ES-I3 (cell line): ENCODE results near the gene CAPNS1.

Experiments used
- H3K36me3 ChIP-seq: 2 replicates; pipeline ENCODE4 v1.6.1; 2013; ENCODE audit warnings: mild to moderate bottlenecking, low read length, control low read depth, moderate library complexity; ENCODE audit not compliant: insufficient read depth
- H3K4me1 ChIP-seq: 2 replicates; pipeline ENCODE4 v1.6.1; 2013; ENCODE audit warnings: mild to moderate bottlenecking, control low read depth, low read length; ENCODE audit not compliant: insufficient read depth
- H3K9ac ChIP-seq: 2 replicates; pipeline ENCODE4 v1.6.1; 2013; ENCODE audit warnings: low read depth, mild to moderate bottlenecking, low read length, moderate library complexity
- H3K9me3 ChIP-seq: 2 replicates; pipeline ENCODE4 v1.6.1; 2013; ENCODE audit warnings: mild to moderate bottlenecking, low read length, moderate library complexity; ENCODE audit not compliant: control insufficient read depth, insufficient read depth

CAPNS1 gene

GRCh38 chr19:36108684-36109083 lies 31.2 kb upstream of the CAPNS1 start:
- Histone ChIP-seq H3K9me3 (no peaks in the 10 kb centered on the region), H3K4me1 (peaks cover 5% of the 10 kb centered on the region; the same call in 1 of the 2 replicates), H3K9ac (no peak overlapping the region), H3K36me3 (peaks cover 9% of the 10 kb centered on the region; the same call in 1 of the 2 replicates)

GRCh38 chr19:36110487-36111199 lies 29.2 kb upstream of the CAPNS1 start, which contains the start of gene OVOL3:
Gene OVOL3, plus strand, starts transcription at chr19:36111143. Its CDS starts 60 bp downstream, at chr19:36111203.
- Histone ChIP-seq H3K9me3 (no peaks in the 10 kb centered on the region), H3K9ac (no peak within 1 kb of the TSS), H3K36me3 (no peaks in the 10 kb centered on the region), H3K4me1 (peaks cover 5% of the 10 kb centered on the region; the same call in 1 of the 2 replicates)

- H3K9me3 ChIP-seq, result no peaks in the 10 kb centered on the region
- H3K9ac ChIP-seq, result no peak overlapping the region
- H3K4me1 ChIP-seq, result peaks cover 6% of the 10 kb centered on the region
- no peaks in the 10 kb centered on the region for H3K36me3 ChIP-seq
These were observed 28.7 kb upstream of the CAPNS1 start for GRCh38 chr19:36111200-36111539.

- H3K36me3 ChIP-seq, result peaks cover 6% of the 10 kb centered on the region
- H3K9ac ChIP-seq, result no peak overlapping the region
- H3K9me3 ChIP-seq, result no peaks in the 10 kb centered on the region
These were observed 27.2 kb upstream of the CAPNS1 start for GRCh38 chr19:36112678-36113077.

GRCh38 chr19:36113425-36113824 lies 26.4 kb upstream of the CAPNS1 start:
- peaks cover 6% of the 10 kb centered on the region for H3K36me3 ChIP-seq
- H3K9ac ChIP-seq, result peak overlapping the region; percentile 90; the same call in 1 of the 2 replicates
- peaks cover 10% of the 10 kb centered on the region for H3K4me1 ChIP-seq
- H3K9me3 ChIP-seq, result no peaks in the 10 kb centered on the region

More at GRCh38 chr19:36112678-36113077, 27.2 kb upstream of the CAPNS1 start:
- peaks cover 10% of the 10 kb centered on the region for H3K4me1 ChIP-seq

GRCh38 chr19:36113894-36114720 lies 25.8 kb upstream of the CAPNS1 start:
- Histone ChIP-seq H3K9me3 (no peaks in the 10 kb centered on the region), H3K36me3 (peaks cover 6% of the 10 kb centered on the region), H3K9ac (peak overlapping the region; percentile 90), H3K4me1 (peaks cover 10% of the 10 kb centered on the region)

- no peaks in the 10 kb centered on the region for H3K9me3 ChIP-seq
- peak within 1 kb of the TSS; percentile 90 for H3K9ac ChIP-seq
- H3K36me3 ChIP-seq, result peaks cover 6% of the 10 kb centered on the region
- H3K4me1 ChIP-seq, result peaks cover 11% of the 10 kb centered on the region
These were observed 25.0 kb upstream of the CAPNS1 start, which contains the start of gene POLR2I for GRCh38 chr19:36114721-36115452. Gene POLR2I, minus strand, starts transcription at chr19:36114875. Its CDS starts 19 bp downstream, at chr19:36114856.

GRCh38 chr19:36115453-36116343 lies 24.2 kb upstream of the CAPNS1 start, which contains the start of gene TBCB:
Gene TBCB, plus strand, starts transcription at chr19:36115468. Its CDS starts 93 bp downstream, at chr19:36115561.
- Histone ChIP-seq H3K4me1 (peaks cover 13% of the 10 kb centered on the region), H3K36me3 (peaks cover 6% of the 10 kb centered on the region)

GRCh38 chr19:36116344-36116637 lies 23.6 kb upstream of the CAPNS1 start:
- peaks cover 6% of the 10 kb centered on the region for H3K36me3 ChIP-seq
- no peaks in the 10 kb centered on the region for H3K9me3 ChIP-seq
- H3K9ac ChIP-seq, result peak overlapping the region; percentile 83; the same call in 1 of the 2 replicates
- peaks cover 12% of the 10 kb centered on the region; the same call in 1 of the 2 replicates for H3K4me1 ChIP-seq

More at GRCh38 chr19:36115453-36116343, 24.2 kb upstream of the CAPNS1 start, which contains the start of gene TBCB:
- Histone ChIP-seq H3K9ac (peak within 1 kb of the TSS; percentile 90), H3K9me3 (no peaks in the 10 kb centered on the region)

- Histone ChIP-seq H3K36me3 (peaks cover 10% of the 10 kb centered on the region), H3K9ac (no peak overlapping the region), H3K4me1 (peaks cover 12% of the 10 kb centered on the region; the same call in 1 of the 2 replicates), H3K9me3 (no peaks in the 10 kb centered on the region)
These were observed 19.5 kb upstream of the CAPNS1 start for GRCh38 chr19:36120092-36120983.

- Histone ChIP-seq H3K9ac (no peak overlapping the region), H3K36me3 (peaks cover 16% of the 10 kb centered on the region), H3K9me3 (no peaks in the 10 kb centered on the region), H3K4me1 (peaks cover 12% of the 10 kb centered on the region; the same call in 1 of the 2 replicates)
These were observed 18.9 kb upstream of the CAPNS1 start for GRCh38 chr19:36120984-36121358.

GRCh38 chr19:36121486-36122124 lies 18.3 kb upstream of the CAPNS1 start:
- Histone ChIP-seq H3K9ac (no peak overlapping the region), H3K36me3 (peaks cover 16% of the 10 kb centered on the region)

More at GRCh38 chr19:36121486-36122124, 18.3 kb upstream of the CAPNS1 start:
- Histone ChIP-seq H3K4me1 (0 out of 2 replicates have a peak, but pooled peaks cover 6% of the 10 kb centered on the region), H3K9me3 (no peaks in the 10 kb centered on the region)
